HG02588 (cell line): ENCODE data around the gene OXER1.
"Not testable (repeated sequence)": the region's sequence is repeated elsewhere in the genome, so short reads cannot be mapped to it uniquely, and the experiment has no call there.

Source experiments
- ATAC-seq: cut with Tn5 transposase; IDR thresholded peaks from one replicate; pipeline ENCODE4 v1.9.1; 2021; ENCODE audit warnings: mild to moderate bottlenecking, moderate library complexity; ENCODE audit not compliant: unreplicated experiment

The OXER1 gene

GRCh38 chr2:42752816-42753813 is 10.8 kb downstream of the OXER1 start:
- ATAC-seq, result no peak

- ATAC-seq, result peak; percentile 71
Observed at GRCh38 chr2:42752314-42752713, 11.6 kb downstream of the OXER1 start.

GRCh38 chr2:42748840-42749239 is 15.1 kb downstream of the OXER1 start:
- no peak for ATAC-seq

GRCh38 chr2:42747422-42747821 is 16.5 kb downstream of the OXER1 start:
- no peak for ATAC-seq

GRCh38 chr2:42744545-42745082 is 19.3 kb downstream of the OXER1 start:
- no peak for ATAC-seq

- ATAC-seq, result no peak
Observed at GRCh38 chr2:42743659-42743990, 20.3 kb downstream of the OXER1 start.

- no peak for ATAC-seq
Observed at GRCh38 chr2:42742740-42743658, 20.9 kb downstream of the OXER1 start.

GRCh38 chr2:42741140-42741539 is 22.8 kb downstream of the OXER1 start:
- ATAC-seq, result no peak

GRCh38 chr2:42736598-42737322 is 27.2 kb downstream of the OXER1 start:
- ATAC-seq, result no peak

- ATAC-seq, result no peak
Observed at GRCh38 chr2:42733852-42734251, 30.1 kb downstream of the OXER1 start.

- ATAC-seq, result not testable (repeated sequence)
Observed at GRCh38 chr2:42731316-42731715, 32.6 kb downstream of the OXER1 start.

- ATAC-seq, result no peak
Observed at GRCh38 chr2:42726680-42727079, 37.3 kb downstream of the OXER1 start.

GRCh38 chr2:42725657-42726056 is 38.3 kb downstream of the OXER1 start:
- no peak for ATAC-seq

GRCh38 chr2:42724886-42725285 is 39.0 kb downstream of the OXER1 start:
- no peak for ATAC-seq

GRCh38 chr2:42723465-42723864 is 40.5 kb downstream of the OXER1 start:
- ATAC-seq, result no peak

- ATAC-seq, result peak; percentile 92
Observed at GRCh38 chr2:42722320-42723190, 41.4 kb downstream of the OXER1 start.

- no peak for ATAC-seq
Observed at GRCh38 chr2:42721898-42722297, 42.0 kb downstream of the OXER1 start.

GRCh38 chr2:42714686-42715085 is 49.2 kb downstream of the OXER1 start:
- no peak for ATAC-seq

- no peak for ATAC-seq
Observed at GRCh38 chr2:42713920-42714319, 50.0 kb downstream of the OXER1 start.

- no peak for ATAC-seq
Observed at GRCh38 chr2:42712934-42713333, 51.0 kb downstream of the OXER1 start.
